Aortic smooth muscle cell (primary cell): ENCODE results near the gene RTN4RL2. TPM values are rescaled to one million over a fixed set of nuclear protein-coding genes. Genes with fewer than 3 reads are reported as not detected.

Experiments
- total RNA-seq: library from RNA; depleted of rRNA; stranded (reverse); fragments of >200 nt; gene quantifications from 2 replicates; pipeline ENCODE4 v1.2.3, GENCODE V29; 2014

RTN4RL2 gene
- not detected in 2 replicates for total RNA-seq

GRCh38 chr11:57460022-57460757 lies at the start of gene RTN4RL2:
Gene RTN4RL2 (plus strand): TSS chr11:57460528. CDS start chr11:57460866, 338 bp downstream.

GRCh38 chr11:57426929-57427726 lies 33.2 kb upstream of the RTN4RL2 start, which contains the start of gene SLC43A3:
Gene SLC43A3 (minus strand): TSS chr11:57427121. CDS start chr11:57426172, 949 bp downstream.

DNA sequence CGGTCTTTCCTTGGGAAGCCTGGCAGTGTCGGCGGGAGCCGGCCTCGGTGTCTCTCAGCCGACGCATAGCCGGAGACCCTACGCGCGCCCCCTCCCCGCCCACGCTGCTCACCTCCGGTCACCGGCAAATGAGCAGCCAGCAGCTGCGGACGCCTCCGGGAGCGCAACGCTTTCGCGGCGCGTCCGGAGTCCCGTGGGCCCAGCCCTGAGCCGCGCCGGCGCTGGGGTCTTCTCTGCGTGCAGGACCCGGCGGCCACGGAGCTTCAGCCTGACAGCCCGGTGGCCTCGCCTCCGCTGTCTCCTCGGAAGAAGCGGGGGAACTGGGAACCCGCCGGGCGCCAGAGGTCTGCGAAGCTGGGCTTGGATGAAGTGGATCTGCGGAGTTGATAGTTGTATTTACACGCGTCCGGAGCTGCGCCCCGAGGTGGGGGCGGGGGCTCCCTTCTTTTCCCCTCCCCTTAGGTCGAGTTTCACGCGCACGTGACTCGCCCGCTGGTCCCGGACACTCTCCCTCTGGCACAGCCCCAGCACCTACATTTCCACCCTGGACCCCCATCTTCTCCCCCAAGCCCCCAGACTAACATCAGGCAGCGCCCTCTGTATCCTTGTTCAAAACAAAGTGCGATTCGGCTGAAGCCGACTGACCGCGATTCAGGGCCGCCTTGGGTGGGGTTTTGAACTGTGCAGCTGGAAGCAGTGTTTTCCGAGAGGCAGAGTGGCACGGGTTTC lies 55.2 kb downstream of the RTN4RL2 start, which contains the start of gene SLC43A1:
Gene SLC43A1 (minus strand): TSS at position 371 of the 729 bp plus-strand sequence. CDS start 1,591 bp downstream, outside the sequence.

Other genes with a start within 250 kb of the RTN4RL2 start
- gene APLNR, start 223.3 kb upstream of the RTN4RL2 start, total RNA-seq, result 0.19 and 0.66 TPM in 2 replicates
- 57.5 and 73.6 TPM in 2 replicates for gene TNKS1BP1, start 135.6 kb upstream of the RTN4RL2 start, total RNA-seq
- gene SSRP1, start 124.6 kb upstream of the RTN4RL2 start, total RNA-seq, result 63.7 and 83.0 TPM in 2 replicates
- gene P2RX3, start 122.2 kb upstream of the RTN4RL2 start, total RNA-seq, result not detected in 2 replicates
- gene PRG3, start 79.4 kb upstream of the RTN4RL2 start, total RNA-seq, result not detected in 2 replicates
- not detected in 2 replicates for gene PRG2, start 69.9 kb upstream of the RTN4RL2 start, total RNA-seq
- gene SLC43A3, start 33.4 kb upstream of the RTN4RL2 start, total RNA-seq, result 10.3 and 16.4 TPM in 2 replicates
- 6.2 and 8.3 TPM in 2 replicates for gene SLC43A1, start 55.2 kb downstream of the RTN4RL2 start, total RNA-seq
- 50.9 and 68.6 TPM in 2 replicates for gene TIMM10, start 70.2 kb downstream of the RTN4RL2 start, total RNA-seq
- not detected in 2 replicates for gene SMTNL1, start 77.1 kb downstream of the RTN4RL2 start, total RNA-seq
- gene UBE2L6, start 107.1 kb downstream of the RTN4RL2 start, total RNA-seq, result 44.3 and 44.8 TPM in 2 replicates
- 6.3 and 9.5 TPM in 2 replicates for gene SERPING1, start 137.2 kb downstream of the RTN4RL2 start, total RNA-seq
- 0.79 and 1.4 TPM in 2 replicates for gene YPEL4, start 189.4 kb downstream of the RTN4RL2 start, total RNA-seq
- 11.8 and 14.9 TPM in 2 replicates for gene CLP1, start 197.2 kb downstream of the RTN4RL2 start, total RNA-seq
- gene ZDHHC5, start 207.6 kb downstream of the RTN4RL2 start, total RNA-seq, result 30.7 and 33.3 TPM in 2 replicates